ENCODE data around the gene MAN1C1.

MAN1C1 gene

GRCh38 chr1:25767437-25767770 lies 150.8 kb downstream of the MAN1C1 start:
- DNase-seq = no peak

GRCh38 chr1:25768999-25769398 lies 152.4 kb downstream of the MAN1C1 start:
- DNase-seq = no peak

- no peak for DNase-seq
Measured at GRCh38 chr1:25769625-25770383, 153.2 kb downstream of the MAN1C1 start.

GRCh38 chr1:25770541-25771220 lies 154.1 kb downstream of the MAN1C1 start:
- DNase-seq = no peak

- DNase-seq = peak; percentile 87
Measured at GRCh38 chr1:25771221-25772114, 154.9 kb downstream of the MAN1C1 start.

GRCh38 chr1:25772164-25772563 lies 155.6 kb downstream of the MAN1C1 start:
- no peak for DNase-seq

- DNase-seq = no peak
Measured at GRCh38 chr1:25772692-25773245, 156.2 kb downstream of the MAN1C1 start.

- peak; percentile 70 for DNase-seq
Measured at GRCh38 chr1:25773441-25774125, 157.0 kb downstream of the MAN1C1 start.

GRCh38 chr1:25774206-25774803 lies 157.7 kb downstream of the MAN1C1 start:
- DNase-seq = no peak

- peak; percentile 58 for DNase-seq
Measured at GRCh38 chr1:25774921-25775771, 158.6 kb downstream of the MAN1C1 start.

GRCh38 chr1:25779388-25779787 lies 162.8 kb downstream of the MAN1C1 start:
- DNase-seq = no peak

- DNase-seq = no peak
Measured at GRCh38 chr1:25779894-25780293, 163.3 kb downstream of the MAN1C1 start.

- no peak for DNase-seq
Measured at GRCh38 chr1:25780318-25781129, 163.9 kb downstream of the MAN1C1 start.

GRCh38 chr1:25781130-25781433 lies 164.5 kb downstream of the MAN1C1 start:
- no peak for DNase-seq

- DNase-seq = no peak
Measured at GRCh38 chr1:25782608-25783201, 166.1 kb downstream of the MAN1C1 start.

- DNase-seq = peak; percentile 85
Measured at GRCh38 chr1:25784575-25785051, 168.0 kb downstream of the MAN1C1 start.

GRCh38 chr1:25785333-25786067 lies 168.9 kb downstream of the MAN1C1 start:
- no peak for DNase-seq

GRCh38 chr1:25786887-25787759 lies 170.5 kb downstream of the MAN1C1 start:
- no peak for DNase-seq
